Fibroblast of lung (primary cell): Measurements from ENCODE around the gene AK5.

Experiments
- EZH2 ChIP-seq: IDR thresholded peaks from 2 replicates; pipeline ENCODE4 v1.5.1; 2012; ENCODE audit warnings: low read length, control low read depth, mild to moderate bottlenecking; ENCODE audit errors: missing control alignments
- TF ChIP-seq, protein P1 (sequence below), 2 donors: IDR thresholded peaks in 1 of 2; conservative IDR thresholded peaks in 1 of 2; 1 replicate in 1 of 2; 2 replicates in 1 of 2; pipeline ENCODE4 v1.5.1; 2011 to 2012; ENCODE audit warnings: low read length in 2 of 2, control low read depth in 1 of 2, inconsistent platforms in 1 of 2, low read depth in 1 of 2, mild to moderate bottlenecking in 1 of 2

DNA sequence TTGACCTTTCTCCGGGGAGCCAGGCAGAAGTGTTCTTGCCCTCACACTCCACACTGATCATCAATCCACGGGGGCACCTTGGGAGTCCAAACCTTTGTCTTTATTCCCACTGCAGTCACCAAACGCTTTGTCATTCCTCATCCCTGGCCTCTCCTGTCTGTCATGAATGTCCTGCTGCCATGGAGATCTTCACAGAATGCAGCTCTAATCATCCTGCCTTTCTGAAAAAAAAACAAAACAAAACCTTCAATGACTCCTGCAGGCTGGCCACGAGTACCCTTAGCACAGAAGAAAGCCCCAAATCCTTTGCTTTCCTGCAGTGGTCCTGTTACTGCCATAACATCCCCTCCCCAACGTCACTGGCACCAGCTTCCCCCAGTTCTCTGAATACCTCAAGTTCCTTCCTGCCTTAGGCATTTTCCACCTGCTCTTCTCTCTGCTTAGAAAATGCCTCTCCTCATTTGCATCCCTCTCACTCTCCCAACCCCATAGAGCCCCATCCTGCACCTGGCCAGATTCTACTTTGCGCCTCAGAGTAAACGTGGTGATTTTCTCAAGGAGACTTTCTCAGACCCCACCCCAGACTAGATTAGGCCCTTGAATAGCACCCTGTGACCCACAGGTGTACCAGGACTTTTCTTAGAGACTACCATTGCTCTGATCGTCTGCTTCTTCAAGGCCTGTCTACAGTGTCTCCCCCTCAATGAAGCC lies 131.2 kb downstream of the AK5 start:
- TF ChIP-seq, protein P1, sequence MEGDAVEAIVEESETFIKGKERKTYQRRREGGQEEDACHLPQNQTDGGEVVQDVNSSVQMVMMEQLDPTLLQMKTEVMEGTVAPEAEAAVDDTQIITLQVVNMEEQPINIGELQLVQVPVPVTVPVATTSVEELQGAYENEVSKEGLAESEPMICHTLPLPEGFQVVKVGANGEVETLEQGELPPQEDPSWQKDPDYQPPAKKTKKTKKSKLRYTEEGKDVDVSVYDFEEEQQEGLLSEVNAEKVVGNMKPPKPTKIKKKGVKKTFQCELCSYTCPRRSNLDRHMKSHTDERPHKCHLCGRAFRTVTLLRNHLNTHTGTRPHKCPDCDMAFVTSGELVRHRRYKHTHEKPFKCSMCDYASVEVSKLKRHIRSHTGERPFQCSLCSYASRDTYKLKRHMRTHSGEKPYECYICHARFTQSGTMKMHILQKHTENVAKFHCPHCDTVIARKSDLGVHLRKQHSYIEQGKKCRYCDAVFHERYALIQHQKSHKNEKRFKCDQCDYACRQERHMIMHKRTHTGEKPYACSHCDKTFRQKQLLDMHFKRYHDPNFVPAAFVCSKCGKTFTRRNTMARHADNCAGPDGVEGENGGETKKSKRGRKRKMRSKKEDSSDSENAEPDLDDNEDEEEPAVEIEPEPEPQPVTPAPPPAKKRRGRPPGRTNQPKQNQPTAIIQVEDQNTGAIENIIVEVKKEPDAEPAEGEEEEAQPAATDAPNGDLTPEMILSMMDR (conservative IDR thresholded peaks at IDR 0.05 in 1 of 2, IDR thresholded peaks at IDR 0.05 in 1 of 2; ENCODE audit: low read depth in 1 of 2, low read length in 2 of 2): no peak
- no peak for TF ChIP-seq EZH2
